NB4 (cell line): ENCODE results near the gene ORC4.

Experiments
- DNase-seq: peaks from one replicate; pipeline ENCODE4 v3.0.0; 2010; ENCODE audit warnings: low read depth
- H3K4me3 ChIP-seq: one replicate; pipeline ENCODE4 v1.5.1; 2011; ENCODE audit warnings: mild to moderate bottlenecking, low read depth, low read length, moderate library complexity
- MYC ChIP-seq: IDR thresholded peaks from 2 replicates; pipeline ENCODE4 v1.6.1; 2011; ENCODE audit warnings: low read depth, low read length
- POLR2A ChIP-seq: IDR thresholded peaks from 2 replicates; pipeline ENCODE4 v1.6.1; 2011; ENCODE audit warnings: mild to moderate bottlenecking; ENCODE audit not compliant: insufficient read length; ENCODE audit errors: extremely low read depth
- TF ChIP-seq, protein P1 (sequence below): IDR thresholded peaks from 2 replicates; pipeline ENCODE4 v1.6.1; 2011; ENCODE audit warnings: low read depth, low read length
- TF ChIP-seq, protein P2 (sequence below): IDR thresholded peaks from one replicate; pipeline ENCODE4 v1.5.1; 2012; ENCODE audit warnings: low read depth, low read length

Gene ORC4

DNA sequence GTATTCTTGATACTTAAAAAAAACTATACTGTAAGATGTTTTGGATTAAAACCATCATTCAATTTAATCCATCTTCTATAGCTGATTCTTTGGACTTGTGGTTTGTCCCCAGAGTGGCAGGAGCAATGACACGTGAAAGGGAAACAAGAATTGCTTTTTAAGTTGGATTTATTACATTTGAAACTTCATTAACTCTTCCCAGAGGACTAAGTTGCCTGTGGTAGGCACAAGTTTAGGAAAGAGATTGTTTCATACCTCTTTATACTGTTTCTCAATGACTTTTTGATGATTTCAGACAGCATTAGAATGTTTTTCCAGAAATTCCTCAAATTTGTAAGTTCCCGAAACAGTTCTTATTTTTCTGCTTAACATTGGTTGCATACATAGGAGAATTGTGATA is 134.4 kb downstream of the ORC4 start:
- DNase-seq, result no peak
- no peak overlapping the region for H3K4me3 ChIP-seq
- TF ChIP-seq MYC, result no peak
- TF ChIP-seq, protein P1, sequence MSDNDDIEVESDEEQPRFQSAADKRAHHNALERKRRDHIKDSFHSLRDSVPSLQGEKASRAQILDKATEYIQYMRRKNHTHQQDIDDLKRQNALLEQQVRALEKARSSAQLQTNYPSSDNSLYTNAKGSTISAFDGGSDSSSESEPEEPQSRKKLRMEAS, result no peak
- TF ChIP-seq POLR2A, result no peak
- TF ChIP-seq, protein P2, sequence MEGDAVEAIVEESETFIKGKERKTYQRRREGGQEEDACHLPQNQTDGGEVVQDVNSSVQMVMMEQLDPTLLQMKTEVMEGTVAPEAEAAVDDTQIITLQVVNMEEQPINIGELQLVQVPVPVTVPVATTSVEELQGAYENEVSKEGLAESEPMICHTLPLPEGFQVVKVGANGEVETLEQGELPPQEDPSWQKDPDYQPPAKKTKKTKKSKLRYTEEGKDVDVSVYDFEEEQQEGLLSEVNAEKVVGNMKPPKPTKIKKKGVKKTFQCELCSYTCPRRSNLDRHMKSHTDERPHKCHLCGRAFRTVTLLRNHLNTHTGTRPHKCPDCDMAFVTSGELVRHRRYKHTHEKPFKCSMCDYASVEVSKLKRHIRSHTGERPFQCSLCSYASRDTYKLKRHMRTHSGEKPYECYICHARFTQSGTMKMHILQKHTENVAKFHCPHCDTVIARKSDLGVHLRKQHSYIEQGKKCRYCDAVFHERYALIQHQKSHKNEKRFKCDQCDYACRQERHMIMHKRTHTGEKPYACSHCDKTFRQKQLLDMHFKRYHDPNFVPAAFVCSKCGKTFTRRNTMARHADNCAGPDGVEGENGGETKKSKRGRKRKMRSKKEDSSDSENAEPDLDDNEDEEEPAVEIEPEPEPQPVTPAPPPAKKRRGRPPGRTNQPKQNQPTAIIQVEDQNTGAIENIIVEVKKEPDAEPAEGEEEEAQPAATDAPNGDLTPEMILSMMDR, result no peak

DNA sequence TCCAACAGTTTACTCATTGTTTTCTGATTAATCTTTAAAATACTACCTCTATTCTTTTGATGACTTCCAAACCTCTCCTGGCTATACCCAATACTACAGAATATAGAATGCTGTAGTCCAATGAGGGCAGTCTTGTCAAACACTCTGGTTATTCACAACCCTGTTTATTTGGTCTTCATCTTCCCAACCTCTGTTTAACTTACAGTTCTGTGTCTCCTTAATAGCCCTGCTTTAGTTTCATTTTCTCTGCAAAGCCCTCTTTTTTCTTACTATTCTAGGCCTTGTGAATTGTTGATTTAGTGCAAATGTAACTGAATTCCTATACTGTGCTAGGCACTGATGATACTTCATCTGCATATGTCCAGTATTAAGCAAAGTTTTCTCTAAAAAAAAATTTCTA is 135.7 kb downstream of the ORC4 start:
- H3K4me3 ChIP-seq, result no peak overlapping the region
- TF ChIP-seq MYC, result no peak
- TF ChIP-seq, protein P2, result no peak
- TF ChIP-seq, protein P1, result no peak
- no peak for TF ChIP-seq POLR2A
- no peak for DNase-seq

DNA sequence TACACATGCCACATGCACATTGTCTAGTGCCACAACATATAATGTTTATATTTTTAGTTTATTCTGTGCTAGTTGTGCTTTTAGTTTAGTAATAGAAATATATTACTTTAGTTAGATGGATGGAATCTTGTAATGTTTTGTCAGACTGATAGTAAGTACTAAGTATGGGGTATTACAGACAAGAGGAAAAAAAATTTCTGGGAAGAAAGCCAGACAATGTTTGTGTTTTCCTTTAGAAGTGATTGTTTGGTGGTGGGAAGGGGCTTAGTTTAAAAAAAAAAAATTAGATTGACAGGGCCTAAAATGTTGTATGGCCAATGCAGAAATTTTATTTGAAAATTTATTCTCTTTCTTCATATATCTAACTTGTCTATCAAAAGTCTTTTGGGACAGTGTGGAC is 137.9 kb downstream of the ORC4 start:
- no peak for DNase-seq
- TF ChIP-seq, protein P1, result no peak
- TF ChIP-seq MYC (no peak), POLR2A (no peak)
- TF ChIP-seq, protein P2, result no peak
- H3K4me3 ChIP-seq, result no peak overlapping the region
